Fibroblast of lung (primary cell): Measurements from ENCODE around the gene MCIDAS. TPM values are rescaled to one million over a fixed set of nuclear protein-coding genes. Genes with fewer than 3 reads are reported as not detected.

Experiments
- DNase-seq, 2 donors: peaks; one replicate each; pipeline versions ENCODE4 v3.0.0 to v3.0.0-alpha.2; 2010; ENCODE audit warnings: low read depth in 2 of 2
- H2AFZ ChIP-seq: 2 replicates; pipeline ENCODE4 v1.5.1; 2012; ENCODE audit warnings: low read length, control low read depth, inconsistent platforms
- H3K27ac ChIP-seq: 2 replicates; pipeline ENCODE4 v1.5.1; 2011; ENCODE audit warnings: low read length, control low read depth; ENCODE audit not compliant: insufficient read depth
- H3K27me3 ChIP-seq: 2 replicates; pipeline ENCODE4 v1.5.1; 2011; ENCODE audit warnings: mild to moderate bottlenecking, low read length; ENCODE audit not compliant: control insufficient read depth, insufficient read depth
- H3K36me3 ChIP-seq: 2 replicates; pipeline ENCODE4 v1.5.1; 2011; ENCODE audit warnings: low read length; ENCODE audit not compliant: control insufficient read depth, insufficient read depth
- H3K4me1 ChIP-seq: 2 replicates; pipeline ENCODE4 v1.5.1; 2011; ENCODE audit warnings: low read length; ENCODE audit not compliant: control insufficient read depth, insufficient read depth; ENCODE audit errors: extremely low read depth
- H3K4me2 ChIP-seq: 2 replicates; pipeline ENCODE4 v1.5.1; 2011; ENCODE audit warnings: low read length, control low read depth; ENCODE audit not compliant: insufficient read depth; ENCODE audit errors: extremely low read depth
- H3K4me3 ChIP-seq, 4 experiments: fragments of 200-600 bp in 1 of 4; sonication (generic) in 1 of 4; replicated peaks in 1 of 4; 2 replicates each; pipeline ENCODE4 v1.5.1; 2011 to 2016; ENCODE audit warnings: low read length in 4 of 4, low read depth in 3 of 4, mild to moderate bottlenecking in 3 of 4, control low read depth in 2 of 4, inconsistent platforms in 1 of 4, mixed read lengths in 1 of 4; ENCODE audit not compliant: insufficient read depth in 1 of 4; ENCODE audit errors: control extremely low read depth in 1 of 4
- H3K79me2 ChIP-seq: 2 replicates; pipeline ENCODE4 v1.5.1; 2012; ENCODE audit warnings: mild to moderate bottlenecking, low read length, inconsistent platforms; ENCODE audit not compliant: control insufficient read depth, insufficient read depth
- H3K9ac ChIP-seq: 2 replicates; pipeline ENCODE4 v1.5.1; 2011; ENCODE audit warnings: mild to moderate bottlenecking, low read length, control low read depth; ENCODE audit not compliant: insufficient read depth
- H3K9me3 ChIP-seq: 2 replicates; pipeline ENCODE4 v1.5.1; 2012; ENCODE audit warnings: low read depth, low read length; ENCODE audit not compliant: control insufficient read depth, insufficient read depth
- H4K20me1 ChIP-seq: 2 replicates; pipeline ENCODE4 v1.5.1; 2011; ENCODE audit warnings: low read length; ENCODE audit not compliant: control insufficient read depth, insufficient read depth; ENCODE audit errors: extremely low read depth
- CTCF ChIP-seq, 2 donors: IDR thresholded peaks in 1 of 2; conservative IDR thresholded peaks in 1 of 2; 1 replicate in 1 of 2; 2 replicates in 1 of 2; pipeline ENCODE4 v1.5.1; 2011 to 2012; ENCODE audit warnings: low read length in 2 of 2, control low read depth in 1 of 2, inconsistent platforms in 1 of 2, low read depth in 1 of 2, mild to moderate bottlenecking in 1 of 2
- EZH2 ChIP-seq: IDR thresholded peaks from 2 replicates; pipeline ENCODE4 v1.5.1; 2012; ENCODE audit warnings: low read length, control low read depth, mild to moderate bottlenecking; ENCODE audit errors: missing control alignments
- polyA plus RNA-seq, 2 donors: library from polyadenylated mRNA; depleted of rRNA in 1 of 2; stranded (reverse) in 1 of 2; unstranded in 1 of 2; fragments of >200 nt; gene quantifications; 2 replicates each; pipeline ENCODE4 v1.2.1, GENCODE V29; 2011 to 2012; ENCODE audit warnings: missing spikeins in 1 of 2
- total RNA-seq: library from RNA; depleted of rRNA; stranded (reverse); fragments of >200 nt; gene quantifications from 2 replicates; pipeline ENCODE4 v1.2.1, GENCODE V29; 2014

The MCIDAS gene
- total and polyA plus RNA-seq, 2 donors (not counting 1 experiment from before 2014, with no cell fraction given), result not detected

GRCh38 chr5:55175781-55176175, 51.3 kb downstream of the MCIDAS start:
- peaks cover 39% of the 10 kb centered on the region for H3K27me3 ChIP-seq
- H2AFZ ChIP-seq, result no peak overlapping the region
- H3K4me2 ChIP-seq, result peak overlapping the region; percentile 84
- H3K9ac ChIP-seq, result no peak overlapping the region
- peaks cover 6% of the 10 kb centered on the region for H3K4me1 ChIP-seq
- TF ChIP-seq CTCF (conservative IDR thresholded peaks at IDR 0.05 in 1 of 2, IDR thresholded peaks at IDR 0.05 in 1 of 2; ENCODE audit: low read depth in 1 of 2, low read length in 2 of 2) (no peak), EZH2 (no peak)
- no peaks in the 10 kb centered on the region for H3K9me3 ChIP-seq
- no peaks in the 10 kb centered on the region for H3K36me3 ChIP-seq
- no peak for DNase-seq
- no peaks in the 10 kb centered on the region for H3K79me2 ChIP-seq
- H4K20me1 ChIP-seq, result no peaks in the 10 kb centered on the region
- no peak overlapping the region for H3K27ac ChIP-seq
- H3K4me3 ChIP-seq, result peak overlapping the region in 3 of 4 experiments; percentile 33 to 45 (median 44)

- Histone ChIP-seq H3K9me3 (no peaks in the 10 kb centered on the region), H2AFZ (peak overlapping the region; percentile 87), H3K36me3 (no peaks in the 10 kb centered on the region), H3K4me1 (peaks cover 6% of the 10 kb centered on the region), H3K4me3 (peak overlapping the region; percentile 49 to 63 (median 58)), H3K4me2 (peak overlapping the region; percentile 99), H3K27me3 (peaks cover 29% of the 10 kb centered on the region), H3K9ac (peak overlapping the region; percentile 20), H3K79me2 (no peaks in the 10 kb centered on the region), H3K27ac (no peak overlapping the region), H4K20me1 (no peaks in the 10 kb centered on the region)
- no peak for DNase-seq
- no peak for TF ChIP-seq CTCF (conservative IDR thresholded peaks at IDR 0.05 in 1 of 2, IDR thresholded peaks at IDR 0.05 in 1 of 2; ENCODE audit: low read depth in 1 of 2, low read length in 2 of 2)
- peak; percentile 30 for TF ChIP-seq EZH2
Observed at GRCh38 chr5:55173687-55174230, 53.4 kb downstream of the MCIDAS start.

- Histone ChIP-seq H3K79me2 (no peaks in the 10 kb centered on the region), H4K20me1 (no peaks in the 10 kb centered on the region), H3K27ac (peak within 1 kb of the TSS; percentile 14), H3K9me3 (no peaks in the 10 kb centered on the region), H3K9ac (peak within 1 kb of the TSS; percentile 20), H3K4me2 (peak within 1 kb of the TSS; percentile 99), H3K36me3 (no peaks in the 10 kb centered on the region), H3K4me1 (peaks cover 6% of the 10 kb centered on the region), H3K4me3 (peak within 1 kb of the TSS; percentile 56 to 67 (median 62)), H2AFZ (peak within 1 kb of the TSS; percentile 87), H3K27me3 (peaks cover 27% of the 10 kb centered on the region)
- DNase-seq, result peak; percentile 60 to 69
- TF ChIP-seq EZH2, result no peak
- TF ChIP-seq CTCF (conservative IDR thresholded peaks at IDR 0.05 in 1 of 2, IDR thresholded peaks at IDR 0.05 in 1 of 2; ENCODE audit: low read depth in 1 of 2, low read length in 2 of 2), result no peak
Observed at GRCh38 chr5:55172937-55173686, 54.0 kb downstream of the MCIDAS start, which contains the start of gene CDC20B. Gene CDC20B (minus strand): TSS chr5:55173177. CDS start chr5:55173000, 177 bp downstream.
